SU-DHL-6 (cell line): ENCODE data around the gene AIG1.

Experiments used
- H2AFZ ChIP-seq: fragments of 200-600 bp; sonication (generic); 2 replicates; pipeline ENCODE4 v1.6.1; 2014; ENCODE audit warnings: low read depth, mild to moderate bottlenecking, moderate library complexity, mixed read lengths, antibody characterized with exemption, low read length; ENCODE audit not compliant: severe bottlenecking
- H3F3A ChIP-seq: fragments of 200-600 bp; shearing (Covaris generic); 2 replicates; pipeline ENCODE4 v1.6.0; 2016; ENCODE audit warnings: antibody characterized with exemption, mild to moderate bottlenecking; ENCODE audit not compliant: insufficient read depth
- H3K27ac ChIP-seq: fragments of 200-600 bp; sonication (generic); 2 replicates; pipeline ENCODE4 v1.5.1; 2016; ENCODE audit warnings: low read depth, mild to moderate bottlenecking, low read length, moderate library complexity, mixed read lengths
- H3K27me3 ChIP-seq: fragments of 200-600 bp; sonication (generic), shearing (Covaris generic); 2 replicates; pipeline ENCODE4 v1.6.0; 2014; ENCODE audit warnings: mild to moderate bottlenecking, low read length
- H3K36me3 ChIP-seq: fragments of 200-600 bp; sonication (generic); 2 replicates; pipeline ENCODE4 v1.6.1; 2014; ENCODE audit warnings: mild to moderate bottlenecking, low read length, mixed read lengths
- H3K4me2 ChIP-seq: fragments of 300-600, 200-600 bp; shearing (Covaris generic), sonication (generic); 2 replicates; pipeline ENCODE4 v1.6.0; 2014; ENCODE audit warnings: low read length, low read depth, mild to moderate bottlenecking; ENCODE audit not compliant: poor library complexity, severe bottlenecking
- H3K4me3 ChIP-seq: fragments of 200-600 bp; sonication (generic); 2 replicates; pipeline ENCODE4 v1.5.1; 2014; ENCODE audit warnings: antibody characterized with exemption, low read length, mild to moderate bottlenecking, mixed read lengths; ENCODE audit not compliant: insufficient read depth, poor library complexity, severe bottlenecking
- H3K79me2 ChIP-seq: fragments of 200-600 bp; sonication (generic); 2 replicates; pipeline ENCODE4 v1.6.1; 2014; ENCODE audit warnings: mild to moderate bottlenecking, low read length, moderate library complexity; ENCODE audit not compliant: insufficient read depth
- H3K9ac ChIP-seq: fragments of 200-600 bp; sonication (generic); 2 replicates; pipeline ENCODE4 v1.7.0; 2014; ENCODE audit warnings: mild to moderate bottlenecking, low read length
- H3K9me2 ChIP-seq: fragments of 200-600 bp; sonication (generic); replicated peaks from 2 replicates; pipeline ENCODE4 v1.6.1; 2014; ENCODE audit warnings: low read length; ENCODE audit not compliant: insufficient read depth
- H3K9me3 ChIP-seq: fragments of 200-600 bp; sonication (generic); 2 replicates; pipeline ENCODE4 v1.6.1; 2014; ENCODE audit warnings: low read length, mixed read lengths; ENCODE audit not compliant: insufficient read depth
- H4K20me1 ChIP-seq: fragments of 200-600 bp; sonication (generic); 2 replicates; pipeline ENCODE4 v1.6.1; 2014; ENCODE audit warnings: low read depth, mild to moderate bottlenecking, antibody characterized with exemption, low read length, moderate library complexity, mixed read lengths
- CTCF ChIP-seq: fragments of 200-600 bp; sonication (generic); IDR thresholded peaks from one replicate; pipeline ENCODE4 v1.5.1; 2017; ENCODE audit warnings: antibody characterized with exemption, mild to moderate bottlenecking, low read length, moderate library complexity; ENCODE audit not compliant: insufficient read depth, poor library complexity, severe bottlenecking
- EZH2phosphoT487 ChIP-seq: fragments of 200-600 bp; sonication (generic), shearing (Covaris generic); conservative IDR thresholded peaks from 2 replicates; pipeline ENCODE4 v1.6.1; 2018; ENCODE audit warnings: mild to moderate bottlenecking, antibody characterized with exemption, low read length, moderate library complexity, mixed read lengths

Gene AIG1

GRCh38 chr6:143064951-143065683, 4.4 kb downstream of the AIG1 start:
- no peak for TF ChIP-seq EZH2phosphoT487
- TF ChIP-seq CTCF, result no peak
- H3K27ac ChIP-seq, result no peak overlapping the region
- H3K79me2 ChIP-seq, result no peaks in the 10 kb centered on the region
- peaks cover 3% of the 10 kb centered on the region; the same call in 1 of the 2 replicates for H3F3A ChIP-seq
- no peak overlapping the region for H2AFZ ChIP-seq
- H3K4me2 ChIP-seq, result no peak overlapping the region
- no peak overlapping the region for H3K4me3 ChIP-seq
- no peak overlapping the region for H3K9ac ChIP-seq
- H3K9me3 ChIP-seq, result no peaks in the 10 kb centered on the region
- H3K36me3 ChIP-seq, result no peaks in the 10 kb centered on the region
- no peaks in the 10 kb centered on the region for H3K27me3 ChIP-seq
- no peaks in the 10 kb centered on the region for H3K9me2 ChIP-seq
- H4K20me1 ChIP-seq, result no peaks in the 10 kb centered on the region

GRCh38 chr6:143068001-143068400, 7.3 kb downstream of the AIG1 start:
- H3K9ac ChIP-seq, result no peak overlapping the region
- H3K9me3 ChIP-seq, result no peaks in the 10 kb centered on the region
- H4K20me1 ChIP-seq, result no peaks in the 10 kb centered on the region
- no peaks in the 10 kb centered on the region for H3F3A ChIP-seq
- H3K4me2 ChIP-seq, result no peak overlapping the region
- no peaks in the 10 kb centered on the region for H3K27me3 ChIP-seq
- no peak overlapping the region for H3K4me3 ChIP-seq
- H3K9me2 ChIP-seq, result no peaks in the 10 kb centered on the region
- no peaks in the 10 kb centered on the region for H3K36me3 ChIP-seq
- no peak overlapping the region for H3K27ac ChIP-seq
- no peak overlapping the region for H2AFZ ChIP-seq
- no peak for TF ChIP-seq CTCF
- no peak for TF ChIP-seq EZH2phosphoT487
- no peaks in the 10 kb centered on the region for H3K79me2 ChIP-seq

DNA sequence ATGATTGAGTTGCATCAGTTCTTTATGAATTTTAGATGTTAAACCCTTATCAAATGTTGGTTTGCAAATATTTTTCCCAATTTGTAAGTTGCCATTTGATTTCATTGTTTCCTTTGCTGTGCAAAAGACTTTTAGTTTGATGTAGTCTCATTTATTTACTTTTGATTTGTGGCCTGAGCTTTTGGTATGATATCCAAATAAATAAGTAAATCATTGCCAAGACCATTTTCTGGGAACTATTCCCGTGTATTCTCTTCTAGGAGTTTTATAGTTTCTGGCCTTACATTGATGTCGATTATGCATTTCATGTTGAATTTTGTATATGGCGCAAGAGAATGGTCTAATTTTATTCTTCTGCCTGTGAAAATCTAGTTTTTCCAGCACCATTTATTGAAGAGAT, 13.4 kb downstream of the AIG1 start:
- Histone ChIP-seq H3K36me3 (no peaks in the 10 kb centered on the region), H3K9ac (no peak overlapping the region), H3K4me2 (no peak overlapping the region), H3K27me3 (no peaks in the 10 kb centered on the region), H3K9me2 (no peaks in the 10 kb centered on the region), H3K4me3 (no peak overlapping the region), H3F3A (no peaks in the 10 kb centered on the region), H3K79me2 (no peaks in the 10 kb centered on the region), H3K9me3 (no peaks in the 10 kb centered on the region), H4K20me1 (no peaks in the 10 kb centered on the region), H2AFZ (no peak overlapping the region), H3K27ac (no peak overlapping the region)
- TF ChIP-seq CTCF (no peak), EZH2phosphoT487 (no peak)
